Stimulated activated CD8-positive, alpha-beta memory T cell treated with anti-CD3 and anti-CD28 coated beads, Interleukin-15, amount 100 ng/mL, for 4 hours (primary cell): ENCODE measurements around the gene PDZD2.
"Not testable (repeated sequence)": the region's sequence is repeated elsewhere in the genome, so short reads cannot be mapped to it uniquely, and the experiment has no call there.

Experiments
- DNase-seq, 2 donors: peaks; one replicate each; pipeline ENCODE4 v3.0.0-alpha.2; 2020; ENCODE audit warnings: low read depth in 2 of 2

The PDZD2 gene

DNA sequence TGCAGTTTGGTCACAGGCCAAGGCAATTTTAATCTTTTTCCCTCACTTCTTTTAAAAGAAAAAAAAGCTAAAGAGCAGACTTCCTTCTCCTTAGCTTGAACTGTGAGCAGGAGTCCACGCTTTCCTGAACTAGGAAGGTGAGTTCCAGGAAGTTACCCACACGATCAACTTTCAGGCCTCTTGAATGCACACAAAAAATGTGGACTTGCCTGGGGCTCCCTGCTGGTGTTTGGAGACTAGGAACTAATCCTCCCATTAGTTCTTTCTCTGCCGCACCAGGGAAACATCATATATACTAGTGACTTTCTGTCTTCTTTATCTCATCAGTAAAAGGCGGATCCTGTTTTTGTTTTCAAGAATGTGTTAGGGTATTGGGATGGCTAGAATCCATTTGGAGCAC lies 295.2 kb downstream of the PDZD2 start:
- no peak for DNase-seq

DNA sequence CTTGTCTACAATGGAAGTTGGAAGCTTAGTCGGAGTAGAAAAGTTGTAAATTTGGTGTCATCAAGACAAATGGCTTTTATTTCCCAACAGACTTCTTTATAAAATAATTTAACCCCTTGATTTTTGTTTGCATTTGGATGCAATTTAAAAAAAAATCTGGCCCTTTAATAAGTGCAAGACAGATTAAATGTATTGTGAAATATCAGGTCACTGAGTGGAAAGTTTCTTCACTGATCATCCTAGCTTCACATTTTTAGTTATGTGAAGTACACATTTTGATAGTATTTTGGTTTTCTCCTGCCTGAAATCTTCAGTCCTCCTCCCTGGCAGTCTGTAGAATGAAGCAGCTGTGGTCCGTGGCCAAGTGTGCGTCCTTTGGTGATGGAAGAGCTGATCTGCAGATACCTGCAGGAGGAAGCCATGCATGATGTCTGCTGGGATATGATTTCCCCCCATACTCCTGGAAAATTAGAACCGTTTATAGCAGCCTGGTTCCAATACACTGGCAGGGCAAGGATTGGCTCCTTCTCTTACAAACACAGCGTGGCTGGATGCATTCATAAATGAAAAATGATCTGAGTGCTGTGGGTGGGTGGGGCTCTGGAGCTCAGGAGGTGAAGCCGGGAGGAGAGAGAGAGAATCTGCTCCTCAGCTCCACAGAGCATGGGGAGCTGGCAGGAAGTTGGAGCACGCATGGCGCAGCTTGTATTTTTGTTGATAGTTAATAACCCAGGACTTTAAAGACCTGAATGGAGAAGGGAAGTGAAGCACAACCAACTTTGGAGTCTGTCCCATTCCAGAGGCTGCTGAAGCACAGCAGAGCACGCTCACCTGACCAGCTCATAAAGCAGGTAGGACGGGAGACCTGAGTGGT lies 296.8 kb downstream of the PDZD2 start:
- DNase-seq, result no peak

DNA sequence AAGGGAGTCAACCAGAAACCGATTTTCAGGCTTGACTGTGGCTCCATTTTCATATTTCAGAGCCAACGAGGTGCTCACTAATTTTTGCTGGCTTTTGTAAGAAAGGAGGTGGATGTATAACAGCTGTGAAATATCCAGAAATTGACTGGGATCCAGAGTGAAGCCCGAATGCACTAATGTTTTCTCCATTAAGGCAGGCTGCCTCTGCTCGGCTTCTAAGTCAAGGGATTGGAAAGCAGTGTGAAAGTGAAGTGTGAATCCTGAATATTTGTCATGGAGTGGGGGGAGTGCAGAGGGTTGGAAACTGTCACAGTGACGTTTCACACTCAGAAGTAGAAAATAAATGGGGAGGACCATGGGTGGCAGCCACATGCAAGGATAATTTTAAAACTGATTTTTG lies 297.8 kb downstream of the PDZD2 start:
- no peak for DNase-seq

DNA sequence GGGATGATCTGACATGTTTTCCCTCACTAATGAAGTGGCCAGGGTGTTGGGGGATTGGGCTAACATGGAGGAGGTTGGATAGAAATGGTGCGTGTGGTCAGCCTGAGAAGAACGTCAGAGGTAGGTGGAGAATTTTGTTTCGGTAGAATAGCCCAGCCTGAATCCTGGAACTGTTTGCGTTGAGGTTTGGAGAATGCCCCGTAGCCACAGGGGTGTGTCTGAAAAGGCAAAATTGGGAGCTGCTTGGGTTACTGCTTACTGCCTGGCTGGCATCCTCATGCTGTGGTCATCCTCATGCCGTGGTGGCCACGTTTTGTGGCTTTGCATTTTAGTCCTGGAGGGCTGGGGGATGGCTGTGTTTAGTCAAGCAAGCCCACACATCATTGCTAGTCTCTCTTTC lies 298.3 kb downstream of the PDZD2 start:
- DNase-seq, result no peak

DNA sequence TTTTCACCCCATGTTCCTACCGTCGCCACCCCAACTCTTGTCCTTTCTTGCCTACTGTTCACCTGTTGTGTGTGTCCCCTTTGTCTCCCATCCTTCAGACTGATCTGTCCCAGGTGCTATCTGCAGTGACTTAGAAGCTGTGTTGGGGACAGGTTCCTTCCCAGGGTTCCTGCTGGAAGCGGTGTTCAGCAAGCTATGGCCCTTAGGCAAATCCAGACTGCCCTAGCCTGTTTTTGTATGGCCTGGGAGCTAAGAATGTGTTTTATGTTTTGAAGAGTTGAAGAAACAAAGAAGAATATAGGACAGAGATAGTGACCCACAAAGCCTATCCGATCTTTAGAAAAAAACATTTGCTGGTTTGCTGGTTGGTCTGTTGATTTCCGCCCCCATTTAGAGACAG lies 298.8 kb downstream of the PDZD2 start:
- DNase-seq, result no peak

DNA sequence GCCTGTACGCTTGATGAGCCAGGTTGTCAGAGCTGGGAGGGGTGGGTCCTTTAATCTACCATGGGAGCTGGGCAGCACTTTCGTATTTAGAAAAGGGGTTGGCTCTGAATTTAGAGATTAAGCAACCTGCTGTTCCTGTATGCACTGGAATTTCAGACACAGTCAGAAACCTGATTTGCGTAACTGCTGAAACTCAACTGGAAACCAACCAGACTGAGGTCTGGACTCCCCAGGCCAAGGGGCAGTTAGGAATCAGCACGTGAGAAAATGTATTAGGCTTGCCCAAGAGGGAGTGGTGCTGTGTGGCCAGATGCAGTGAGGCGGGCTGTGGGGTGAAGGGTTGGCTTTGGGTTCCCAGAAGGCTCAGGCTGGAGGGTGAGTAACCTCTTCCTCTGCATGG lies 300.2 kb downstream of the PDZD2 start:
- no peak for DNase-seq

DNA sequence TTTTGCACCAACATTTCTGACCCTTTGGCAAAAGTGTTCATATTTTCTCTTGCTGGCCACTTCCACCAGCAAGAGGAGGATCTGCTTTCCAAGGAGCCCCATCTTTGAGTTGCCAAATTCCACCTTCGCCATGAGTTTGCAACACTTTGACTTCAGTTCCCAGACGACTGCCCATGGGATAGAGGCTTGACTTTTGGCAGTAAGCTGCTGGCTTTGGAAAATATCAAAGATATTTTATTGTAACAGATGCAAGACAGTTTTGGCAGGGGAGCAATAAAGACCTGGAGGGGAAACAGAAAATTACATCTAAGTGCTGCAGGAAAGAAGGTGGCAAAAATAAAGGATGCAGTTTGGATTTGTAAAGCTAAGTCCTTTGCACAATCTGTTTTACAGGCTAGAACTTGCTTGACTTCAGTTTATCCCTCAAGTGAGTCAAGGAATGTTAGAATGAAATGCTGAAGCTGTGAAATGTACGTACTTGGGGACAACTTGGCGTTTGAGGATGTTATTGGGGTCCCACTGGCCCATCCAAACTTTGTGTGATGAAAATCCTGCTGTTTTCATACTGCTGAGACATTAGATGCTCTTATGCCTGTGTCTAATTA lies 302.3 kb downstream of the PDZD2 start:
- DNase-seq, result no peak

DNA sequence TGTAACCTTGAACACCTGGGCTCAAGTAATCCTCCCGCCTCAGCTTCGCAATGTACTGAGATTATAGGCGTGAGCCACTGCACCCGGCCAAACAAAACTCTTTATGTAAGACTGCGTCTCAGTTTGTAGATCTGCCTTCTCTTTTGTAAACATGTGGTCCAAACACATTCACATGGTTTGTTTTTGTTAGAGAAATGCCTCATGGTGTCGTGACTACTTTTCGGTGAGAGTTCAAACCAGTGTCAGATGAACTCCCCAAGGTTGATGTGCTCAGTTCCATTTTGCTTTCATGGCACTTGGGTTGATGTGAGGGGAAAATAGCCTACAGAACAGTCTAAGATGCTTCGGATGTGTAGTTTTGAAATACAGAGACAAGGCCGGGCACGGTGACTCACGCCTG lies 303.6 kb downstream of the PDZD2 start:
- no peak for DNase-seq

DNA sequence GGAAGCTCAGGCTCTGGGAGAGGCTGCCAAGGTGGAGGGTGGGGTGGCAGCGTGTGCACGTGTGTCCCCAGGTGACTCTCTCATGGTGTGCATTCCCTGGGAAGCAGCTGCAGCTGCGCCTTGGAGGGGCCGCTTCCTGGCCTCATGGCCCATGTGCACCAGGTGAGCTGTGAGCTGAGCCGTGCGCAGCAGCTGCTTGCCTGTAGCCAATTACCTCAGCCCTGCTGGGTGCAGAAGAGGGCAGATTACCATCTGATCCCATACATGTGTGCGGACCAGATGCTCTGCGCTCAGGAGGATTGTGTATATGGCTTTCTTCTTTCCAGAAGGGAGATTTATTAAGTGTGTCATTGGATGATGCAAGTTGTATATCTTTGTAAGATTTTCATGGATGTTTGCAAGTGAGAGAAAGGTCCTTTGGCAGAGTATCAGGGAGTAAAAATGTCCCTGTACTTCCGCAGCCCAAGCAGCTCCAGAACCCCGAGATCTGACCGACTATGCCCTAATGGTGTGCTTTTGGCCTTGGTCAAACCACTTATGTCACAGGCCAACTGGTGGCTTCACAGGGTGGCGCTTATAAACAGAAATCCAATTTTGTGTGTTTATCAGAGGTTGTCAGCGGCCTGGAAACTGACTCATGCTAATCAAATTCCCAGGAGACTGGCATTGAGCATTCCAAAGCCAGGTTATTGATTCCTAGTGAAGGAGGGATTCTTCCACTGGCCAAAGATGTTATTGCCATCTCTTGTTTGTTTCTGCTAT lies 305.9 kb downstream of the PDZD2 start:
- no peak for DNase-seq

DNA sequence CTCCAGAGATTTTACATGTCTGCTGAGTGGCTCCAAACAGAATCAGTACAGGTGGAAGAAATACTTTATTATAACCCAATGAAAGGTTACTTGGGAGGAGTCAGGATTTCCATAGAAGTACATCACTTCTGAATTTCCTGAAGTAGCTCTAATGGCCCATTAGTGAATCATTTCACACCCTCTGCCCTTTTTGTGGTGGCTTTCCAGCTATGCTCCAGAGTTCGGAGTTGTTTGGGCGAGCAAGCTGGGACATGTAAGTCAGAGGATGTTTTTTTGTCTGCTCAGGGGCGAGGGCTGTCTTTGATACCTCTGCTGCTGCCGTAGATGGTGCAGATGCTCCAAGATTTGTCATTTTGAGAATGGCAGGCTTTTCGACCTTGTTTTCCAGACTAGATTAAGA lies 309.1 kb downstream of the PDZD2 start:
- DNase-seq, result no peak

DNA sequence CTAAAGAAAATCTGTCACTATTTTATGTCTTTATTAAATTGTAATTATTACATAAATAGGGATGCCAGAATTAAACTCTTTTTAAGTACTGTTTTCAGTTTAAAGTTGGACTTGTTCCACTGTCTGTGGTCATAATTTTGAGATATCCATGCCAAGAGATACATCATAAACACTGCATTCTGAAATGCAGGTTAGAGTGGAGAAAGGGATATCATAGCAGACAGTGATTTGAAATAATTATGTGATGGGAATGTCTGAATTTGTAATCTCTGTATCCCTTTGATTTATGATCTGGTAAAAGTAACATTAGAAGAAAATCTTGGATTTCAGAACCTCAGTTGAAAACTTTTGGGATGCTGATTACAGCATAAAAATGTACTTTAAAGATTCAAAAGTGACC lies 313.1 kb downstream of the PDZD2 start:
- no peak for DNase-seq

DNA sequence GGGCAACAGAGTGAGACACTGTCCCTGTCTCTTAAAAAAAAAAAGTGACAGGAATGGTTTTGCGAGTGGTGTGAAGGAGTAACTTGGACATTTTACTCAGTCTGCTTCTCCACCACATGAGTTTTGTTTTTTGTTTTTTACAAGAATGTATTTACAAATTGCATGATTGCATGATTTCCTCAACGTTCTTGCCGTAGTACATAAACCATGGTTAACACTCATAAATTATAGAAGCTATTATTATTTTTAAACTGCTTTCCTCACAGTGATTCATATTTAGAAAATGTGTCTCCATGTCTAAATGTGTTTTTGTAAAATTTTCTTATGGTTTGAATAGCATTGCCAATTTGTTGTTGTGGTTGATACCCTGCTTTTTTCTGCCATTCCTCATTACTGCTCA lies 315.2 kb downstream of the PDZD2 start:
- DNase-seq, result no peak

DNA sequence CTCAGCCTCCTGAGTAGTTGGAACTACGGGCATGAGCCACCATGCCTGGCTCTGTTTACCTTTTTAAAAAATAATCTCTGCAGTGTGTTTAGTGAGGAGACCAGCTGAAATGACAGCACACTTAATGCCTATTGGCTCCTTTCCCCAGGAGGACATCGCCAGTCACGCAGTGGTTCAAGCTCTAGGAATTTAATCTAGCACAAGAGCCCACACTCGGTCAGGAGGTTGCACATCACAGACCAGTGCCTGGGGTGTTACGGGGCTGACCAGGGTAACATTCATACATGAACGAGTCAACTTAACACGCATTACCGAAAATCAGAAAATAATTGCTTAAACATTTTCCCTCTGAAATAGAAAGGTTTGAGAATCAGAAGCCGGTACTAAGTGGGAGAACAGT lies 318.2 kb downstream of the PDZD2 start:
- DNase-seq, result no peak

DNA sequence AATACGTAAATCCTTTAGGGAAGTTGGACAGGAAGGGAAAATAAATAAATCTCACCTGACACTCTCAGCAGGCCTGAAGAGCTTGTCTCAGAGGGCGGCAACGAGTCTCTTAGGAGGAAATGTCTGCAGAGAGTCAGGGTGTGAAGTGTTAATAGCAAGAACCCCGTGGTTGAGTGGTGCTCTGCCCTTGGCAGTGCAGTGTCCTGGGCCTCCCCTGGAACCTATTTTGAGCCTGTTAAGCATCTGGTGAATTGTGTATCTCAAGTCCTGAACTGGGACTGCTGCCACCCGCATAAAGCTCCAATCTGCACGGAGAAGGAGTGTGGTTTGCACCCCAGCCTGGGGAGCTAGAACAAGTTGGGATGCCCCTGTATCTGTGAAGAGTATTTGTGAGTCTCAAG lies 323.4 kb downstream of the PDZD2 start:
- no peak for DNase-seq

DNA sequence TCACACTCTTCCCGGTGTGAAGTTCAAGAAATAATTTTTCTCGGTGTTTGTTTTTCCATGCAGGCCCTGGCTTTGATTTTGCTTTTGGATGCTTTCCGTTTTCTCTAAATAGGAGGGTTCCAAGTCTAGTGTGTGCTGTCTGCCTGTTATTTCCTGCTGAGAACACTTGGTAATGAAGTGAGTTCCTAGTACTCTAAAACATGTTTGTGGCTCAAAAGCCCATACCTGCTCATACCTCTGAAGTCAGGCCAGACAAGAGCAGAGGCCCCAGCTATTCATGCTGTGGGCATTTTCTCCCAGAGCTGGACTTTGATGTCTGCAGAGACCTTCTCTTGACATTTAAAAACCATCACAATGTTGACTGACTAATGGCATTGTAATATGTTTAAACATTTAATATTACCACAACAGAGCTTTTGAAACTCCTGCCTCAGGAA lies 324.0 kb downstream of the PDZD2 start:
- DNase-seq, result no peak

DNA sequence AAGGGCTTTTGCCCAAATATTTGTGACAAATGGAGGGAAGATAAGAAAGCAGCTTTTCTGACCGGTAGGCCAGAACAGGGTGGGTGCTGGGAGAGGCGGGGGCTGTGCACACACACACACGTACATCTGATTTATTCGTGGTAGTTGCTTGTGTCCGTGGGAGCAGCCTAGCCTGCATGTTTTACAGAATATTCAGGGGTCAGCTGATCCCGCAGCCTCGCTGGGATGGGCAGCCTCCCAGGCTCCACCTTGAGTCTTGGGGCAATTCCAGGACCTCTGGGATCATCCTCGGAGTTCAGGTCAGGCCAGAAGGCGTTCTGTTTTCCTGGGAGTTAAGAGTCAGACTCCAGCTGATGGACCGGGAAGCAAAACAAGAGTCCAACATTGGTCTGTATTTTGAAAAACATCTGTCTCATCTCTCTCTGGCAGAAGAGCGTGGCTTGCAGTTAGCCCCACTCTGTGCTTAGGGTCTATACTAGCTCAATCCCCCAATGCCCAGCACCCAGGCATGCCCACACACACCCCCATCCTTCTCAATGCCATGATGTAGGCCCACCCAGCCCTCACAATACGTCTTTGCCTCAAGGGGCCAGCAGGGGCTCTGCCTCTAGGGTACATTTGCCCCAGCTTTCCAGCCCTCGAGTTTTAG lies 324.6 kb downstream of the PDZD2 start:
- no peak for DNase-seq

DNA sequence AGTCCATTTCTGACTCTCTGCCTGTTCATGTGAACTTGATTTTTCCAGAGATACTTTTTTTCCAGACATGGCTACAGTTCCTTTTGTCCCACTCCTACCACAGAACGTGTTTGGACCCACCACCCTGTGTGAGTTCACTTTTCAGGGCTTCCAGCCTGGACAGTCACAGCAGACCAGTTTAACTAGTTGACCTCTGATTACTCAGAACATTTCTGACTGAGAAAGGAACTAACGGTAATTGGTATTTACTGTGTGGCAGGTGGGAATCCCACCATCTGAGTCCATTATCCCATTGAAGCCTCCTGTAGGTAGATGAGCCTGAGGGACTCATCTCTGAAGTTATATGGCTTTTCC lies 325.1 kb downstream of the PDZD2 start:
- no peak for DNase-seq

DNA sequence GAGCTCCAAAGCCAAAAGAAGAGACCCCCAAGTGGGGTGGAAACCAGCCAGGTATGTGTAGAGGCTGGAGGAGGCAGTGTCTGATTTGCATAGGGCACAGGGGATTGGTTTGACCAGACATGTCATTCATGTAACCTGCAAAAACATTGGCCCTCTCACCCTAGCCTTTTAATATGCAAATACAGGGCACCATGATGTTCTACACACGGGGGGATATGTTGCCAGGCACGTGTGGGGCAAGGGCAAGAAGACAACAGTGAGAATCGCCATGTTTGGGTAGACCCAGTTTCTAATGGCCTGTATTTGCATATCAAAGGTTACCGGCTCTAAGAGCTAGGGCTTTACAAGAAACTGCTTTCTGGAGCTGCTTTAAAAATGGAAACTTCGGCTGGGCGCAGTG lies 326.3 kb downstream of the PDZD2 start:
- no peak for DNase-seq

DNA sequence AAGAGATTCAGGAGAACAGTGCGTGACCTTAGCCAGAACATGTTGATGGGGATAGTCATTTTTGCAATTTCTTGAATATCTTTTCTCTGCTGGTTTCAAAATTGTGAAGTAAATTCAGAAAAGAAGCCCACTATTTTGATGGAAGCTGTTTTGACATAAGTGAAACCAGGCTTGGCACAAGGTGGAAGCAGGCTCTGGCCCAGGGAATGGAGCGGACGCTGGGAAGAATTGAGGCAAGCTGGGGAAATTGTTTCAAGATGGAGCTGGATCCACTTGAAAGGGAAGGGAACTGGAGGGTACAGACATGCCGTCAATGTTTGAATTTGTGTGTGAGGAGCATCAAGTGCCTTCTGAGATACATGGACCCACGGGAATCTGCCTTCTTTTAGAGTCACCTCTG lies 328.0 kb downstream of the PDZD2 start:
- DNase-seq, result no peak

DNA sequence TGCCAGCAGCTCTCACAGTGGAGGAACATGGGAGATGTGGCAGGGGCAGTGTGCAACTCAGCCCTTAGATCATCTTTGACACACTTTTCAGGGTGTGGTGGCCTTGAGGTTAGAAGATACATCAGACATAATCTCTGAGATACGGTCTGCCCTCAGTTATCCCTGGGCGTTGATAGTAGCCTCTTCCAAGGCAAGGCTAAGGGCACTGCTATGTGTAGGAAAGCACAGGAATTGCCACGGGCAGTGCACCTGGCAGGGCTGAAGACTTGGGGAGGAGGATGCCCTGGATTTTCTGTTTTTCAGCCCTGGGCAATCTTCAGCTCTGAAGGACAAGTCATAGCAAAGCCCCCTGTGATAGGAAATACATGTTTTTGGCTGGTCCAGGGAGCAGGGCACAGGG lies 328.5 kb downstream of the PDZD2 start:
- DNase-seq, result no peak

DNA sequence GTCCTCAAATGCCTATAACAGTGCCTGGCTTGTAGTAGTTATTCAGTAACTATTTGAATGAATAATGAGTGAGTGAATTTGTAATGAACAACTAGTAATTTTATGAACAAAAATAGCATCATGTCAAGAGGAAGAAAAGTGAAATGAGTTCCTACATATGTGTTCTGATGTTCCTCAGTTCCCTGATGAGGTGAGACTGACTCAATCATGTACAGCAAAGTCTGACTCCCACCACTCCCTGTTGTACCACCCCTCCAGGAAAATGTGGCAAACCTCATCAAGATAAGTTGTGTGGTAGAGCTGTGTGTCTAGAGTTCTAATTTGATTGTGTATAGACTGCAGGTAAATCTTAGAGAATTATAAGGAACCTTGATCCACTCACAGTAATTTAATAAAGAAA lies 333.6 kb downstream of the PDZD2 start:
- no peak for DNase-seq

DNA sequence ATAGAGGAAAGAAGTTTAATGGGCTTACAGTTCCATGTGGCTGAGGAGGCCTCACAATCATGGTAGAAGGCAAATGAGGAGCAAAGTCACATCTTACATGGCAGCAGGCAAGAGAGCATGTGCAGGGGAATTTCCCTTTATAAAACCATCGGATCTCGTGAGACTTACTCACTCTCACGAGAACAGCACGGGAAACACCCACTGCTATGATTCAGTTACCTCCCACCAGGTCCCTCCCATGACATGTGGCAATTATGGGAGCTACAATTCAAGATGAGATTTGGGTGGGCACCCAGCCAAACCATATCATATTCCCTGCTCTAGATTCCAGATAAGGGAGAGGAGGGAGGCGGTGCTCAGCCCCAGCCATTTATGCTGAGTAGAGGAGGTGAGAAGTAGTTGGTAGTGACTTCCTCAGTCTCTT lies 336.3 kb downstream of the PDZD2 start:
- not testable (repeated sequence) for DNase-seq
